Adipocyte (in vitro differentiated cells): ENCODE results near the gene TAX1BP3.

ENCODE experiments used
- DNase-seq: peaks from one replicate; pipeline ENCODE4 v3.0.0-alpha.2; 2015; ENCODE audit warnings: low read depth
- H3K27me3 ChIP-seq: replicated peaks from 2 replicates; pipeline ENCODE4 v1.7.0; 2013; ENCODE audit warnings: mild to moderate bottlenecking, low read length, moderate library complexity; ENCODE audit not compliant: control insufficient read depth, insufficient read depth
- H3K36me3 ChIP-seq: 2 replicates; pipeline ENCODE4 v1.7.0; 2013; ENCODE audit warnings: low read length, mild to moderate bottlenecking, moderate library complexity; ENCODE audit not compliant: control insufficient read depth, insufficient read depth, severe bottlenecking
- H3K4me1 ChIP-seq: 2 replicates; pipeline ENCODE4 v1.7.0; 2013; ENCODE audit warnings: mild to moderate bottlenecking, low read length, moderate library complexity; ENCODE audit not compliant: control insufficient read depth, insufficient read depth
- H3K4me3 ChIP-seq: 2 replicates; pipeline ENCODE4 v1.7.0; 2013; ENCODE audit warnings: mild to moderate bottlenecking, low read length, moderate library complexity
- H3K9ac ChIP-seq: 2 replicates; pipeline ENCODE4 v1.7.0; 2013; ENCODE audit warnings: mild to moderate bottlenecking, low read length, moderate library complexity
- H3K9me3 ChIP-seq: 2 replicates; pipeline ENCODE4 v1.7.0; 2013; ENCODE audit warnings: mild to moderate bottlenecking, low read length, moderate library complexity; ENCODE audit not compliant: control insufficient read depth

TAX1BP3 gene

DNA sequence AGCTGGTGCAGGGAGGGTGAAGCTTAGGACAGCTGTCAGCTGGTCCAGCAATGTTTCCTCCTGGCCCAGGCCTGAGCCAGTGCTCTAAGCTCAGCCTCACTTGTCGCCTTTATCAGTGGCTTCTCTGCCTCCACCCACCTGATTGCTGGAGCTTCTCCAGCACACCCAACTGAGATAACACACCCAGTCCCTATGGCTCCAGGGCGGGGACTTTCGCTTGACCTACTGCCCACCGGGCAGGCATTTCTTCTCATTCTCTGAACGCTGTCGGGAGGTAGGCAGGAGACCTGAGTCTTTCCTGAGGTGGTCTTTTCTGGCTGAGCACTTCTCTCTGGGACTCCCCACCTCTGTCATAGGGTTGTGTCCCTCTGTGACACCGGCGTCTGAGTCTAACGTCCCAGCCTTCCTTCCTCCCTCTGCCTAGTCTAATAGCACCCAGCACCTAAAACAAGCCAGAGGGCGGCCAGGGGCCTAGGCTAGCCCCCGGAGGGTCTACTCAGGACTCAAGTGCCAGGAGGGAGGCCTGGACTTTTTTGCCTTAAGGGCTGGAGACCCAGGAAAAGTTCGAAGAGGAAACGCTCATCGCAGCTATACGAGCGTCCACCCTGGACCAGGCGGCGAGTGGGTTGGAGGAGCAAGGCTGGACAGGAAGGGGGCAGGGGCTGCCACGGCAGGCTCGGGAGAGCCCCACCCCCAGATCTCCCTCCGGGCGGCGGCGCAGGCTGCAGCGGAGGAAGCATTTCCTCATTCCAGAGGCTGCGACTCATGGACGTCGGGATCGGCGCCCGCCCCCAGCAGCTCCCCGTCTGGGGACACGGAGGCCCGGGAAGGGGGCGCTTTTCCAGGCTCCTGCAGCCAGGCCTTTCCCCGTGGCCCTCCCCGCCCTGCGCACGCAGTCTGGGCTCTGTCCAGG, 756 bp downstream of the TAX1BP3 start:
- H3K9me3 ChIP-seq = no peaks in the 10 kb centered on the region
- H3K9ac ChIP-seq = peak overlapping the region; percentile 93
- peaks cover 22% of the 10 kb centered on the region for H3K36me3 ChIP-seq
- peak; percentile 98 for DNase-seq
- peak overlapping the region; percentile 88 for H3K4me3 ChIP-seq
- no peaks in the 10 kb centered on the region for H3K27me3 ChIP-seq
- peaks cover 24% of the 10 kb centered on the region for H3K4me1 ChIP-seq

DNA sequence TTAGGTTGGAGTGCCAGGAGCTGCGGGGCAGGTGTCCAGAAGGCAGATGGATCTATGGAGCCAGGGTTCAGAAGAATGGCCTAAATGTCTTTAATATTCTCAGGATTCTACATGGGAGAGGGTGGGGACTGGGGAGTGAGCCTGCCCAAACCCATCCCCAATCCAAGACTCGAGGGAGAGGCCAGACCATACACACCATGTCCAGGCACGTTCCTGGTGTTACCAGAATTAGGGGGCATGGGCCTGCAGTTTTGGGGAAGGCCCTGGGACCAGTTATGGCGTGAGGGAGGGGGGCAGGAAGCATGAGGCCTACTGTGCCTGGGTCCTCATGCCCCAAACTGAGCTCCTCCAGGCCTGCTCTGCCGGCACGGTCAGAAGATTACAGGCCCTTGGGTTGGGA, 1.9 kb downstream of the TAX1BP3 start:
- peak overlapping the region; percentile 88 for H3K4me3 ChIP-seq
- no peaks in the 10 kb centered on the region for H3K27me3 ChIP-seq
- peaks cover 24% of the 10 kb centered on the region for H3K4me1 ChIP-seq
- peak overlapping the region; percentile 64 for H3K9ac ChIP-seq
- H3K36me3 ChIP-seq = peaks cover 30% of the 10 kb centered on the region
- no peak for DNase-seq
- H3K9me3 ChIP-seq = no peaks in the 10 kb centered on the region

DNA sequence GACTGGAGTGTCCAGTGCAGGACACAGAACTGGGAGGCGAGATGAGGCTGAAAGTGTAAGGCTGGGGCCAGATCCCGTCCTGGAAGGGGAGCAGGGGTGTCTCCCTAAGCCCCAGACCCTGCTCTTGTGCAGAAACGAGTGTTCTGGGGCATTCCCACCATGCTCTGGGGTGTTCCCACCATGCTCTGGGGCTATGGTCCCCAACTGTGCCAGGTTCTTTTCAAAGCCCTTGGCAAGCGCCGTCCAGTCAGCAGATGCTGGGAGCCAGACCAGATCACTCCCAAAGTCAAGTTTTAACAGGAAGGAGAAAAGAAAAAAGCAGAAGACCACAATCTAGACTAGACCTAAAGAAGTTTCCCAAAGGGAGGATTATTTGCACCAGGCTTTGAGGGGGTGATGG, 2.5 kb downstream of the TAX1BP3 start:
- Histone ChIP-seq H3K9me3 (no peaks in the 10 kb centered on the region), H3K9ac (peak overlapping the region; percentile 64), H3K36me3 (peaks cover 35% of the 10 kb centered on the region), H3K4me1 (peaks cover 24% of the 10 kb centered on the region), H3K4me3 (no peak overlapping the region), H3K27me3 (no peaks in the 10 kb centered on the region)
- no peak for DNase-seq

DNA sequence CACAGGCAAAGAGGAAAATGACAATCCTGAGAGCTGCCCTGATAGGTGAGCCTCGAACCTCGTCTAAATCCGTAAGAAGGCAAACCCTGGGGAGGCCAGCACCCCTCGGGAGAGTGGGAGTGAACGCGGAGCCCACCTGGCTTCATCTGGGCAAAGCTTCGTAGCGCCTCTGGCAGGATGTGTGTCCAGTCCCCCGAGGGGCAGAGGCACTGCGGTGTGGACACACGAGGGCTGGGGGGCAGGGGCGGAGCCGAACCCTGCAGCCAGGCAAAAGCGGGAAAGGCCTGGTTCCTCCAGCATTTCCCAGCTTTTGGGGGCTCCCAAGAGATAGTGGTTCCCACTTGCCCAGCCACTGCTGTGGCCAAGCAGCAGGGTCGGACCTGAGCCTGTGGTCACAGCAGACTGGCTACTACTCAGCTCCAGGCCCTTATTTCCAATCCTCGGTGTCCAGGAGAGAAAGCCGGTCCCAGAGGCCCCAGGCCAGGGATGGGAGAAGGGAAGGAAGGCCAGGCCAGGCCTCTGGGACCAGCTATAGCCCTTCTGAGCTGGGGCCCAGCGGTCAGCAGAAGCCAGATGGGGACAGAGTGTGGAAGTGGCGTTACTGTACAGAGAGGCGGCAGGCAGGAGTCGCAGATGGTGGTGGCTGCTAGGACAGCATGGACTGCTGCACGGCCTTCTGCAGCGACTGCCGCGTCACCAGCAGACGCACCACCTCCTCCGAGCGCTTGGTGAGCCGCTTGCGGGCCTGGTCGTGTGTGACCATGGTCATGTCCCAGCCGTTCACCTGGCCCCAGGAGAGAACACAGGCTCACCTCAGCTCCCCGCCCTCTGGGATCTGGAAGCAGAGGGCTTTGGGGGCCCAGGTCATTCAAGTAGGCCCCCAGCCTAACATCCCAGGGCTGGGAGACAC, 5.0 kb downstream of the TAX1BP3 start:
- H3K27me3 ChIP-seq = no peaks in the 10 kb centered on the region
- no peaks in the 10 kb centered on the region for H3K9me3 ChIP-seq
- no peak for DNase-seq
- no peak overlapping the region for H3K9ac ChIP-seq
- no peak overlapping the region for H3K4me3 ChIP-seq
- H3K36me3 ChIP-seq = peaks cover 35% of the 10 kb centered on the region
- peaks cover 38% of the 10 kb centered on the region for H3K4me1 ChIP-seq

DNA sequence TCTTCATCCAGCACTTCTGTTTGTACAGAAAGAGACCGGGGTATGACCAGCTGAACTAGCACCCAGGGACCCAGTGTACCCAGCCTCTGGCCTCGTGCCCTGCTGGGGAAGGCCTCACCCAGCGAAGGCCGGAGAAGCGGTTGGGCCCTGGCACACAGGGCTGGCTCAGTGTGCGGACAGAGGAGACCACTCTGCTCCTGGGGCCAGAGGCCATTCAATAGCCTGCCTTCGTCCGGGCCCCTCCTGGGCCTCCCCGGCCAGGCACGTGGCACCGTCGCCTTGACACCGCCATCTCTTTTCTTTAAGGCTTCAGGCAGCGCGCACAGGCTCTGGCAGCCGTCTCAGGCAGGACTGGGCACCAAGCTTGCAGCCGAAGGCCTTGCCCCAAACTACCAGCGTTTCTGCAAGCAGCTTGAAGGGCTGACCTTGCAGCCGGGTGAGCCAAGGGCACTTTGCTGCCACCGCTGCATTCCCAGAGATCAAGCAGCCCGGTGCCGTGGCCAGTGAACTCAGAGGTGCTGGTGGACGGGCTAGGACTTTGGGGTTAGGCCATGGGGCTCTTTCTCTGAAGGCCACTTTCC, 8.0 kb downstream of the TAX1BP3 start:
- no peak overlapping the region for H3K4me3 ChIP-seq
- H3K9me3 ChIP-seq = no peaks in the 10 kb centered on the region
- peaks cover 35% of the 10 kb centered on the region for H3K36me3 ChIP-seq
- no peaks in the 10 kb centered on the region for H3K27me3 ChIP-seq
- H3K9ac ChIP-seq = peak overlapping the region; percentile 24
- DNase-seq = no peak
- H3K4me1 ChIP-seq = peaks cover 26% of the 10 kb centered on the region

DNA sequence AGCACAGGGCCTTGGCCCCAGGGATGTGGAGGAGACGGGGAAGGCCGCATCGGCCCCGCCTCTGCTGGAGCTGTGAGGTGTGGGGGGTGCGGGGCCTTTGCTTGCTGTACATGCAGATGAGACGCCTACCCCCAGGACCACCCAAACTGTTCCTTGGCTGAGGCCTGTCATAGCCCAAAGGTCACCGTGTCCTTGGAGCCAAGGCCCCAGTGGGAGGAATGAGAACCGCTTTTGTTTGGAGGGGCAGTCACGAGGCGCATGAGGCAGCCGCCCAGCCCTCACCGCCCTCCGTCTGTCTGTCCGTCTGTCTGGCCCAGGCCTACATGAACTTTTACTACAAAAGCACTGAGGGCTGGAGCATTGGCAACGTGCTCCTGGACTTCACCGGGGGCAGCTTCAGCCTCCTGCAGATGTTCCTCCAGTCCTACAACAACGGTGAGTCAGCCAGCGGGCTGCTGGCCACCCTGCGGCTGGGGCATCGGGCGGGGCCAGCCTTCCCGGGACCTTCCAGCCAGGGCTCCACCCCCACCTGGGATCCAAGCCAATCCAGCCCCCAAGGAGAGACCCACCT, 8.8 kb downstream of the TAX1BP3 start:
- Histone ChIP-seq H3K4me3 (peak overlapping the region; percentile 26), H3K27me3 (no peaks in the 10 kb centered on the region)
- DNase-seq = peak; percentile 78

DNA sequence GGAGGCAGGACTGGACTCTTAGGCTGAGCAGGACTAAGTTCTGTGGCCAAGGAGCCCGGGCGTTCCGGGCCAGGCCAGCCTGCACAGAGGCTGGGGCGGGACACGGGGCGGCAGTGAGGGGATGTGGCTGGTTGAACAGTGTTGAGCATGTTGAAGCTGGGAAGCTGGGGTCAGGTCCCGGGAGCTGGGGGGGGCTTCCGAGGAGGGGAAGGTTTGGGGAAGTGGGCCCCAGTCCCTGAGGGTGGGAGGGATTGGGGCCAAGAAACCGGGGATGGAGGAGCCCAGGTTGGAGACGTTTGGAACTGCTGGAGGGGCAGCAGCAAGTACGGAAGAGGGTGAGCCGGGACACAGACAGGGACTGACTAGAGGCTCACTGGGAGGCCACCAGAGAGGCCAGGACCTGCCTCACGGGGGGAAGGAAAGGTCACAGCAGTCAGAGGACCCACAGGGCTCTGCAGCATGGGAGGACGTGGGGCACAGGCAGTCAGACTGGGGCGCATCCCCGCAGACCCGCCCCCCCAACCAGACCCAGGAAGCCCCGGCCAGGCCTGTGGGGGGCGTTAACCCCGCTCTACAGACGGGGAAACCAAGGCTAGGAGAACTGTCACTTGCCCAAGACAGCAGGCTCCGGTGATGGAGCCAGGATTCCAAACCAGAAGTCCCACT, 9.5 kb downstream of the TAX1BP3 start:
- H3K9ac ChIP-seq = peak overlapping the region; percentile 77
- no peaks in the 10 kb centered on the region for H3K27me3 ChIP-seq
- H3K4me1 ChIP-seq = peaks cover 26% of the 10 kb centered on the region
- peaks cover 24% of the 10 kb centered on the region for H3K36me3 ChIP-seq
- H3K4me3 ChIP-seq = peak overlapping the region; percentile 26
- H3K9me3 ChIP-seq = no peaks in the 10 kb centered on the region
- no peak for DNase-seq

More for the DNA sequence above, 8.8 kb downstream of the TAX1BP3 start:
- Histone ChIP-seq H3K9ac (peak overlapping the region; percentile 77), H3K36me3 (peaks cover 31% of the 10 kb centered on the region), H3K4me1 (peaks cover 26% of the 10 kb centered on the region), H3K9me3 (no peaks in the 10 kb centered on the region)

DNA sequence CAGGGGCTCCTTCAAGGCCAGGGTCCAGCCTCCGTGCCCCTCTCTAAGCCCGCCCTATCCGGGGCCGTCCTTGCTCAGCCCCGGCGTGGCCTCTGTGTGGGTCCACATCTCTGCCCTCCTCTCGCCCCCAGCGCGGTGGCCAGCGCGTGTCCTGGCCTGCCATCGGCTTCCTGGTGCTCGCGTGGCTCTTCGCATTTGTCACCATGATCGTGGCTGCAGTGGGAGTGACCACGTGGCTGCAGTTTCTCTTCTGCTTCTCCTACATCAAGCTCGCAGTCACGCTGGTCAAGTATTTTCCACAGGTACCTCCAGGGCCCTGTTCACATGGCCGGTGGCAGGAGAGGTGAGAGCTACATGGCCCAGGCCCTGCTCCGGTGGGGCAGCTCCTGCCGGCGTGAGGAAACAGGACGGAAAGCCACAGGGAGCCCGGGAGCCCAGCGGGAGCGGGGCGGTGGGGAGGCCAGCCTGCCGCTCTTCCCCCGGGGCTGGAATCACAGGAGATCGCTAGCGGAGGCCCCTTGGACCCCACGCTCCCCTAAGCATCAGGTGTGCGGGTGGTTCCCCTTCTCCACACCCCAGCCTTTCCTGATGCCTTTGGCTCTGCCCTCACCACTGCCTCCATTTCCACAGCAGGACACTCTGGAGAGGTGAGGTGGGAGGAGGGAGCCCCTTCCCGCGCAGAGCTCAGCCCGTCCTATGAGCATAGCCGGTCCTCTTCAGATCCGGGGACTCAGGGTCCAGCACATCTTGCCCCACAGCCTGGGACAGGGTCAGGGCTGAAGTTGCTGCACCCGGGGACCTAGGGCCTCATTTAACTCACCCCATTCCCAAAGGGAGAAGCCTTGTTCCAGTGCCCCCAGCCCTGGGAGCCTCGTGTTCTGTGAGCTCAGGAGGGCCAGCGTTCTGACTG, 10.2 kb downstream of the TAX1BP3 start:
- no peak for DNase-seq
- H3K27me3 ChIP-seq = no peaks in the 10 kb centered on the region
- peaks cover 26% of the 10 kb centered on the region for H3K4me1 ChIP-seq
- H3K36me3 ChIP-seq = peaks cover 16% of the 10 kb centered on the region
- no peaks in the 10 kb centered on the region for H3K9me3 ChIP-seq
- H3K4me3 ChIP-seq = no peak overlapping the region
- peak overlapping the region; percentile 48 for H3K9ac ChIP-seq

DNA sequence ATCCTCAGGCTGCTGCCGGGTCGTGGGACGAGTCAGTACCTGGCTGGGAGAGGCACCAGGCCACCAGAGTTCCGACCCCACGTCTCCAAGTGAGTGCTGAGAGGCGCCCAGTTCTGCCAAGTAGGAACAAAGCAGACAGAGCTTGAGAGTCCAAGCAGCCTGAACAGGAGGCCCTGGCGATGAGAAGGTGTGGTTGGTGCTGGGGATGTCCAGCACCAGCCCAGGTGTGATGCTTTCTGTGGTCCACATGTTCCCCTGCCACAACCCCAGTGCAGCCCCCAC, 10.8 kb downstream of the TAX1BP3 start:
- Histone ChIP-seq H3K36me3 (peaks cover 12% of the 10 kb centered on the region), H3K27me3 (no peaks in the 10 kb centered on the region), H3K9me3 (no peaks in the 10 kb centered on the region), H3K4me1 (peaks cover 26% of the 10 kb centered on the region), H3K9ac (no peak overlapping the region), H3K4me3 (no peak overlapping the region)
- DNase-seq = no peak
